HuH-7.5 (cell line): Measurements from ENCODE around the gene UNC5A.

ENCODE experiments used
- DNase-seq: peaks from one replicate; pipeline ENCODE4 v3.0.0; 2011; ENCODE audit warnings: low spot score

Gene UNC5A

GRCh38 chr5:176810081-176810597, at the start of gene UNC5A:
TSS of gene UNC5A (plus strand) at chr5:176810559. CDS start at chr5:176810751, 192 bp downstream.
- DNase-seq = peak; percentile 86

DNA sequence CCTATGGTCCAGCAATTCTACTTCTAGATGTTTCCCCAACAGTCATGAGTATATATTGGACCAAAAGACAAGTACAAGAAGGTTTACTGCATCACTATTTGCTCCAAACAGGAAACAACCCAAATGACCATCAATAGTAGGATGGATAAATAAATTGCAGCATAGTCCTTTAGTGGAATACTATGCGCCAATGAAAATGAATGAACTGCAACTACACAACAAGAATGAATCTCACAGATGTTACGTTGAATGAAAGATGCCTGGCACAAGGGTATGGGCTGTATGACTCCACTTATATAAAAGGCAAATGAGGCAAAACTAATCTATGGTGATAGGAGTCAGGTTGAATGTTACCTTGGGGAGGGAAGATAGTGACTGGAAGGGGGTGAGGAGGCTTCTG, 48.6 kb upstream of the UNC5A start:
- no peak for DNase-seq

- no peak for DNase-seq
Measured at GRCh38 chr5:176762489-176762888, 47.9 kb upstream of the UNC5A start.

DNA sequence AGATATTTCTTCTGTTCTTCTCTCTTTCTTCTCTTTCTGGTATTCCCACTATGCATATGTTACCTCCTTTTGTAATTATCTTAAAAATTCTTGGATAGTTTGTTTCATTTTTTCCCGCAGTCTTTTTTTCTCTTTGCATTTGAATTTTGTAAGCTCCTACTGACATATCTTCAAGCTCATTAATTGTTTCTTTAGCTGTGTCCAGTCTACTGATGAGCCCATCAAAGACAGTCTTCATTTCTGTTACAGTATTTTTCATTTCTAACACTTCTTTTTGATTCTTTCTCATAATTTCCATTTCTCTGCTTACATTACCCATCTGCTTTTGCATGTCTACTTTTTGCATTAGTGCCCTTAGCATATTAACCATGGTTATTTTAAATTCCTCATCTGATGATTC, 44.7 kb upstream of the UNC5A start:
- no peak for DNase-seq

GRCh38 chr5:176768174-176768970, 42.0 kb upstream of the UNC5A start:
- no peak for DNase-seq

DNA sequence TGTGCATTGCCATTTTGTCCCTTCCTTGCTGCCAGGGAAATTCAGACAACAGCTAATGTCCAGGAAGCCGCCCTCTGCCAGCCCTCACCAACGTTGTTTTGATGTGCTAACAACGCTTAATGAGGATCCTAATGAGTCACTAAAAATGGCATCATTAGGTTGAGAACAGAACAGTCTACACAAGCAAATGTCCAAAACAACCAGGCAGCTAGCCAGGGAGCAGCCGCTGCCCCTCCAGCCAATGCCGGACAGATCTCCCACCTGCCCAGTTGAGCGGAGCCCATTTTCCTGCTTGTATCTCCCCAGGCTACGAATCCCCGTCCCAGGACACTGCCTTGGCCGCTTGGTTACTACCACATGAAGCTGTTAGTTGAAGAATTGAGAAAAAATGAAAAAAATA, 40.4 kb upstream of the UNC5A start:
- DNase-seq = no peak

GRCh38 chr5:176770431-176770830, 39.9 kb upstream of the UNC5A start:
- no peak for DNase-seq

DNA sequence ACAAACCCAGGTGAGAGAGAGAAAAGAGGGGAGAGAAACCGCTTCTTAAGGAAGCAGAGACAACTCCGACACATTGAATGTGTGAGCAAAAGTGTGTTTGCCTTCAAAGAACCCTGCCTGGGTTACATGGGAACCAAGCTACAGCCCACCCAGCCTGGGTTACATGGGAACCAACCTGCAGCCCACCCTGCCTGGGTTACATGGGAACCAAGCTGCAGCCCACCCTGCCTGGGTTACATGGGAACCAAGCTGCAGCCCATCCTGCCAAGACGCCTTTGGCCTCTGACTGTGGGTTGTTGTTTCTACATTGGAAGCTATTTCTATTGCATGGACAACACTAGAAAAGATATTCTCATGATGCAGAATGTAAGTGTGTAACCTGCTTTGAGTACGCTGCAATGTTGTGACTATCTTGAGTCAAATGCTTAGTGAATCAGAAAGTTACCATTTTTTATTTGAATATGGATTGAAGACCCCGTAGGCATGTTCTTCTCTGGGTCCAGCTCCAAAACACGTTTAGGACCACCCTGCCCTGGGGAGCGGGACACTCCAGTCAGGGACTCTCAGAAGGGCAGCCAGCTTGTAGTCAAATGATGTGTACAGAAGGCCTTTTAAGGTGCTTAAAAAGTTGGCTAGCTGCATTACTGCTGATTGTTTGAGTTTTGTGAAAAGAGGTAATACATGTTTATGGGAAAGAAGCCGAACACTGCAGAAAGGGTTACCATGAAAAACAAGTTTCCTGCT, 39.1 kb upstream of the UNC5A start:
- DNase-seq = no peak

DNA sequence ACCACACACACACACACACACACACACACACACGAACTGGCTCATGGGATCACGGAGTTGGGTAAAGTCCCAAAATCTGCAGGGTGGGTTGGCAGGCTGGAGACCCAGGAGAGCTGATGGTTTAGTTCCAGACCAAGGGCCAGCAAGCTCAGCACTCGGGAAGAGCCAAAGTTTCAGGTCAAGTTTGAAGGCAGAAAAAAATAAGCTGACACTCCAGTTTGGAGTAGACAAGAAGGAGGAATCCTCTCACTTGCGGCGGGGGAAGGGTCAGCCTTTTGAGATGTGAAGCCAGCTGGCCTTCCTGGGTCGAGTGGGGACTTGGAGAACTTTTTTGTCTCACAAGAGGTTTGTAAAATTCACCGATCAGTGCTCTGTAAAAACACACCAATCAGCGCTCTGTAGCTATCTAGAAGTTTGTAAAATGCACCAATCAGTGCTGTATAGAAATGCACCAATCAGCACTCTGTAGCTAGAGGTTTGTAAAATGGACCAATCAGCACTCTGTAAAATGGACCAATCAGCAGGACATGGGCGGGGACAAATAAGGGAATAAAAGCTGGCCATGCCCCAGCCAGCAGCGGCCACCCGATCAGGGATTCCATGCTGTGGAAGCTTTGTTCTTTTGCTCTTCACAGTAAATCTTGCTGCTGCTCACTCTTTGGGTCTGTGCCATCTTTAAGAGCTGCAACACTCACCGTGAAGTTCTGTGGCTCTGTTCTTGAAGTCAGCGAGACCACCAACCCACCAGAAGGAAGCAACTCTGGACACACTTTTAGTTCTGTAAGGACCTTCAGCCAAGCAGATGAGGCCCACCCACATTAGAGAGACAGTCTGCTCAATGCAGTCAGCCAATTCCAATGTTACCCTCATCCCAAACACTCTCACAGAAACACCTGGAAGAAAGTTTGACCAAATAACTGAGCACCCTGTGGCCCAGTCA, 37.8 kb upstream of the UNC5A start:
- no peak for DNase-seq

DNA sequence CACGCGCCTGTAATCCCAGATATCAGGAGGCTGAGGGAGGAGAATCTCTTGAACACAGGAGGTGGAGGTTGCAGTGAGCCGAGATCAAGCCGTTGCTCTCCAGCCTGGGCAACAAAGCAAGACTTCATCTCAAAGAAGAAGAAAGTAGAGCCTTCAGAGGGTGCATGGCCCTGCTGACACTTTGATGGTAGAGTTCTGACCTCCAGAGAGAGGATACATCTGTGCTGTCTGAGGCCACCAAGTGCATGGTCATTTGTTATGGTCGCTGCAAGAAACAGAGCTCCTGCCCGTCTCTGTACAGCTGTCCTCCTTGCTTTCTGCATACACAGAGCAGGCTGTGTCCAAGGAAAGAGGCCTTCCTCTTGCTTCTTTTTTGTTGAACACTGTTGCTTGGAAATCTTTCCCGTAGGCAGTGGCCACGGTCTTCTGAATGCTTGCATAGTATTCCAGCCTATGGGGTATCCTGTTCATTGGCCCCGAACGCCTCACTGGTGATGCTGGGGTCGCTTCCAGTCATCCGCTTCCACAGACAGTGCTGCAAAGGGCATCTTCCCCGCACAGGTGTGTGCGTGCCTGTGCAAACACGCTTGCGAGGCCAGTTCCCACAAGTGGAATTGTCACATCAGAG, 36.8 kb upstream of the UNC5A start:
- no peak for DNase-seq

GRCh38 chr5:176774216-176775171, 35.9 kb upstream of the UNC5A start:
- DNase-seq = no peak

GRCh38 chr5:176775409-176775808, 35.0 kb upstream of the UNC5A start:
- no peak for DNase-seq

- DNase-seq = no peak
Measured at GRCh38 chr5:176776141-176776865, 34.1 kb upstream of the UNC5A start.

GRCh38 chr5:176776916-176777315, 33.4 kb upstream of the UNC5A start:
- DNase-seq = no peak

DNA sequence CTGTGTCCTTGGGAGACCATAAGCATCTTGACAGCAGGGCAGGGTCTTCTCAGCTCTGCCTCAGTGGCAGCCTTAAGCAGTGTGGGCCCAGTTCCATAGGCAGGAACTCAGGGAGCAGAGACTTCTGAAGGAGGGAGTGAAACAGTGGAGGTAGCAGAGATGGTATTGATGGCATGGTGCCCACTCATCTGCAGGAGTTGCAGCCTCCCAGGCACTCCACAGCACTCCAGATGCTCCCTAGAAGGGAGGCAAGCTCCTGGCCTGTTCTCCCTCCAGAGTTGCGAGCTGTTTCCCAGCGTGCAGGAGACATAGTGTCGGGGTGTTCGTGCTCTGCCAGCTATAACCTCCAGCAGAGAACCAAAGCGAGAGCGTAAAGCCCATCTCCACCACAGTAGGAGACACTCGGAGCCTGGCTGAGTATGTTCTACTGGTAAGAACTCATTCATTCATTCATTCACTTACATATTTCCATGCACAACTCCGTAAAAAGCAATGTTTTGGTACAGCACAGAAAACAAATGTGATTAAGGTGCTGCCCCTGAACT, 31.4 kb upstream of the UNC5A start:
- DNase-seq = no peak

DNA sequence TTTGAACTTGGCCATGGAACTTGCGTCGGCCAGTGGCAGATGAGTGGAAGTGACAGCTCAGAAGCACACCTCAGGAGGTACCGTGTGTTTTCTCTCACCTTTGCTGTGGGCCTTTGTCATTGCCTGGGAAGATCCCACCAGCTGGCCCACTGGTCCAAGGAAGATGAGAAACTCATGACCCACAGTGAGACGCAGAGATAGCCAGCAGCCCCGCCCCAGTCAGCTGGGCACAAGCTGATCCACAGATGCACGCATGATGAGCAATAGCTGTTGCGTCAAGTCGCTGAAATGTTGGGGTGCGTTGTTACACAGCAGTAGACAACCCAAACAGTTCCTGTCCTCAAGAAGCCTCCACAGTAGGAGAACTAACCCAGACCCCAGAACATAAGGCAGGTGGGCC, 30.8 kb upstream of the UNC5A start:
- no peak for DNase-seq

DNA sequence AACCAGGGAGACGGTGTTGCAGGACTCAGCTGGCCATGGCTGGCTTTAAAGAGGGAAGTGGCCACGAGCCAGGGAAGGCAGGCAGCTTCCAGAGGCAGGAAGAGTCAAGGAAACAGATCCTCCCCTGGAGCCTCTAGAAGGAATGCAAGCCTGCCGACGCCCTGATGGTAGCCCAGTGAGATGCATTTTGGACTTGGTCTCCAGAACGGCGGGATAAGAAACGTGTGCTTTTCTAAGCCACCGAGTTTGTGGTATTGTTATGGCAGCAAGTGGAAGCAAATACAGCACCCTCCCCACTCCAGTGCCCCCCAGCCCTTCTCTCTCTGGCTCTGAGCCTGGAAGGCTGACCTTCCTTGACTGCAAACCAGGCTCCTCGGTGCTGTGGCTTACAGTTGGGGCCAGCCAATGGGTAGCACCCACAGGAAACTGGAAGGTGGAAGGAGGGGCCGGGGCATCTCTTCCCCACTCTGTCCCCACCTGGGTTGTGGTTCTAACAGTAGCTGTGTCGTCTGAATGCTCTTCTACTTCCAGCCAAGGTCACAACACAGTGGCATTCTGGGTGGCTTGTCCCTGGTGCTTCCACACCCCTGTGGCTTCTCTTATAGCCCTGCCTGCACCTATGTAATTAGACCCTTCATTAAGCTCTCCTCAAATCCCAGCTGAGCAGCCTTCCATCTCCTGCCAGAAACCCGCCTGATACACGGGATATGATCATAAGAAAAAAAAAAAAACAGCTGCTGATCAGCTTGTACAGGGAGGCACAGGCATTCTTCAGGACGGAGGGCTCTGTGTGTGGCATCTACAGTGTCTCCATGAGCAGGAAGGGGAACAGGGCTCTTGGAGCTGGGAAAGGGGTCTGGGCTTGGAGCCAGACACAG, 29.9 kb upstream of the UNC5A start:
- no peak for DNase-seq

GRCh38 chr5:176781054-176781375, 29.3 kb upstream of the UNC5A start:
- no peak for DNase-seq
